Measurements from ENCODE around the gene ANXA4. TPM values are rescaled to one million over a fixed set of nuclear protein-coding genes. Genes with fewer than 3 reads are reported as not detected.

The ANXA4 gene
- total RNA-seq, 3 donors from 2014 or later (not counting 1 experiment from before 2014, with no cell fraction given): 44.6 to 63.6 (median 55.8) TPM

GRCh38 chr2:69837533-69837932 is 95.6 kb downstream of the ANXA4 start:
- whole genome bisulfite sequencing (ENCODE audit: insufficient coverage): 100% methylated on average over 1 of the region's 2 CpGs
- H3K36me3 Mint-ChIP-seq: no peaks in the 10 kb centered on the region
- H3K4me1 Mint-ChIP-seq: peaks cover 34 to 36% of the 10 kb centered on the region in 2 donors

DNA sequence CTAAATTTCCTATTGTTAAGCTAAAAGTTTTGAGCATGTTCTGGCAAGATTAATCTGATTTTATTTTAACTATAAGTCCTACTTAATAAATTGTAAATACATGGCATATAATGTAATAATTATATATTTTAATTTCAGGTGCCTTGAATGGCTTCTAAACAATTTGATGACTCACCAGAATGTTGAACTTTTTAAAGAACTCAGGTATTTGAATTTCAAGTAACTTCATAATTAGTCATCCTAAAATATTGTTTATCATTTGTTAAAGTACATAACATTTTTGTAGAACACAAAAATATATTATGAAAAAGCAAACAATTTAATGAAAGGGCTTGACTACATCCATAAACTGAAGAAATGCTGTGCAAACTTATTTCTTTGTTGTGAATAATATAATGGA is 102.1 kb downstream of the ANXA4 start:
- Histone ChIP-seq H3K27ac (ENCODE audit: low read length) (no peak overlapping the region), H3K36me3 (ENCODE audit: control insufficient read depth, insufficient read depth, low read length) (peaks cover 68% of the 10 kb centered on the region), H3K4me3 (ENCODE audit: low read length) (no peak overlapping the region), H3K9me3 (ENCODE audit: control insufficient read depth, insufficient read depth, low read length) (no peaks in the 10 kb centered on the region), H3K4me1 (ENCODE audit: control insufficient read depth, insufficient read depth, low read length) (no peaks in the 10 kb centered on the region), H3K27me3 (ENCODE audit: control insufficient read depth, insufficient read depth, low read length) (no peaks in the 10 kb centered on the region)
- intact Hi-C loops (cut with micrococcal nuclease): no loop called here
- TF ChIP-seq CTCF (IDR thresholded peaks at IDR 0.05): no peak
- ATAC-seq (no peak), DNase-seq (no peak)
- H3K27ac Mint-ChIP-seq: no peak overlapping the region
- H3K4me3 Mint-ChIP-seq: no peak overlapping the region
- H3K9me3 Mint-ChIP-seq: no peaks in the 10 kb centered on the region
- no peaks in the 10 kb centered on the region for H3K27me3 Mint-ChIP-seq (ENCODE audit: low read depth in 2 of 2)
- H3K4me1 Mint-ChIP-seq: no peaks in the 10 kb centered on the region
- H3K36me3 Mint-ChIP-seq: no peaks in the 10 kb centered on the region

More at GRCh38 chr2:69837533-69837932, 95.6 kb downstream of the ANXA4 start:
- H3K9me3 ChIP-seq (ENCODE audit: control insufficient read depth, insufficient read depth, low read length): no peaks in the 10 kb centered on the region
- Mint-ChIP-seq H3K9me3 (no peaks in the 10 kb centered on the region), H3K4me3 (no peak overlapping the region), H3K27ac (no peak overlapping the region), H3K27me3 (ENCODE audit: low read depth in 2 of 2) (no peaks in the 10 kb centered on the region)
- no peak for TF ChIP-seq CTCF (IDR thresholded peaks at IDR 0.05)
- H3K36me3 ChIP-seq (ENCODE audit: control insufficient read depth, insufficient read depth, low read length): peaks cover 26% of the 10 kb centered on the region
- H3K27ac ChIP-seq (ENCODE audit: low read length): no peak overlapping the region
- intact Hi-C loops (cut with micrococcal nuclease): no loop called here
- H3K27me3 ChIP-seq (ENCODE audit: control insufficient read depth, insufficient read depth, low read length): no peaks in the 10 kb centered on the region
- no peak overlapping the region for H3K4me3 ChIP-seq (ENCODE audit: low read length)
- H3K4me1 ChIP-seq (ENCODE audit: control insufficient read depth, insufficient read depth, low read length): no peaks in the 10 kb centered on the region
- ATAC-seq (no peak), DNase-seq (no peak)

DNA sequence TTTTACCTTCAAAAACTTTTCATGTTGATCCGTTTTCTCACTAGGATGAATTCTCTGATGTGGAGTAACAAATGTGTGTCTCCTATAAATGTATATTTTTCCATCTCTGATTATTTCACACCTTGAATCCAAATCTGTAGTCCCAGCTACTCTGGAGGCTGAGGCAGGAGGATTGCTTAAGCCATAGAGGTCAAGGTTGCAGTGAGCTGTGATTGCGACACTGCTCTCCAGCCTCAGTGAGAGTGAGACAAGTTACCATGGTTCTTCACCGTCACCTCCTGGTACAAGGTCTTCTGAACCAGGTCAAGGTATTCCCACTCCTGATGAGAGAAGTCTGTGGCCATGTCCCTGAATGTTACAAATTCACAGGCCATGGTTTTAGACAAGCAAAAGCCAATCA is 102.6 kb downstream of the ANXA4 start:
- Histone ChIP-seq H3K9me3 (ENCODE audit: control insufficient read depth, insufficient read depth, low read length) (no peaks in the 10 kb centered on the region), H3K4me3 (ENCODE audit: low read length) (no peak overlapping the region), H3K27ac (ENCODE audit: low read length) (no peak overlapping the region), H3K4me1 (ENCODE audit: control insufficient read depth, insufficient read depth, low read length) (no peaks in the 10 kb centered on the region), H3K27me3 (ENCODE audit: control insufficient read depth, insufficient read depth, low read length) (no peaks in the 10 kb centered on the region), H3K36me3 (ENCODE audit: control insufficient read depth, insufficient read depth, low read length) (peaks cover 69% of the 10 kb centered on the region)
- DNase-seq (no peak), ATAC-seq (no peak)
- WGBS (ENCODE audit: insufficient coverage): 96% methylated on average over 2 of the region's 3 CpGs
- no peak overlapping the region for H3K4me3 Mint-ChIP-seq
- intact Hi-C loops (cut with micrococcal nuclease): no loop called here
- no peaks in the 10 kb centered on the region for H3K9me3 Mint-ChIP-seq
- no peak overlapping the region for H3K27ac Mint-ChIP-seq
- no peak for TF ChIP-seq CTCF (IDR thresholded peaks at IDR 0.05)
- no peaks in the 10 kb centered on the region for H3K27me3 Mint-ChIP-seq (ENCODE audit: low read depth in 2 of 2)
- H3K36me3 Mint-ChIP-seq: no peaks in the 10 kb centered on the region
- no peaks in the 10 kb centered on the region for H3K4me1 Mint-ChIP-seq

Data from natural killer cell (primary cell).